GM12865 (cell line): Measurements from ENCODE around the gene ERVMER34-1.
A peak's percentile ranks its signal among the peaks of the same experiment; 100 is the strongest.

Source experiments
- DNase-seq: peaks from one replicate; pipeline ENCODE4 v3.0.0; 2010; ENCODE audit warnings: low read depth
- H3K4me3 ChIP-seq: 2 replicates; pipeline ENCODE4 v1.5.1; 2011; ENCODE audit warnings: mild to moderate bottlenecking, low read depth, low read length, control low read depth
- TF ChIP-seq, protein P1 (sequence below): IDR thresholded peaks from 2 replicates; pipeline ENCODE4 v1.5.1; 2011; ENCODE audit warnings: low read length, control low read depth, low read depth, inconsistent platforms; ENCODE audit not compliant: insufficient read depth; ENCODE audit errors: missing control alignments

ERVMER34-1 gene

GRCh38 chr4:52704133-52704532 is 47.1 kb downstream of the ERVMER34-1 start:
- DNase-seq: no peak
- no peak overlapping the region for H3K4me3 ChIP-seq
- TF ChIP-seq, protein P1, sequence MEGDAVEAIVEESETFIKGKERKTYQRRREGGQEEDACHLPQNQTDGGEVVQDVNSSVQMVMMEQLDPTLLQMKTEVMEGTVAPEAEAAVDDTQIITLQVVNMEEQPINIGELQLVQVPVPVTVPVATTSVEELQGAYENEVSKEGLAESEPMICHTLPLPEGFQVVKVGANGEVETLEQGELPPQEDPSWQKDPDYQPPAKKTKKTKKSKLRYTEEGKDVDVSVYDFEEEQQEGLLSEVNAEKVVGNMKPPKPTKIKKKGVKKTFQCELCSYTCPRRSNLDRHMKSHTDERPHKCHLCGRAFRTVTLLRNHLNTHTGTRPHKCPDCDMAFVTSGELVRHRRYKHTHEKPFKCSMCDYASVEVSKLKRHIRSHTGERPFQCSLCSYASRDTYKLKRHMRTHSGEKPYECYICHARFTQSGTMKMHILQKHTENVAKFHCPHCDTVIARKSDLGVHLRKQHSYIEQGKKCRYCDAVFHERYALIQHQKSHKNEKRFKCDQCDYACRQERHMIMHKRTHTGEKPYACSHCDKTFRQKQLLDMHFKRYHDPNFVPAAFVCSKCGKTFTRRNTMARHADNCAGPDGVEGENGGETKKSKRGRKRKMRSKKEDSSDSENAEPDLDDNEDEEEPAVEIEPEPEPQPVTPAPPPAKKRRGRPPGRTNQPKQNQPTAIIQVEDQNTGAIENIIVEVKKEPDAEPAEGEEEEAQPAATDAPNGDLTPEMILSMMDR: no peak

- peak; percentile 75 for DNase-seq
- TF ChIP-seq, protein P1: no peak
Observed at GRCh38 chr4:52701207-52701606, 50.0 kb downstream of the ERVMER34-1 start.

GRCh38 chr4:52694936-52695335 is 56.3 kb downstream of the ERVMER34-1 start:
- no peak for DNase-seq
- no peak overlapping the region for H3K4me3 ChIP-seq
- TF ChIP-seq, protein P1: no peak

More at GRCh38 chr4:52701207-52701606, 50.0 kb downstream of the ERVMER34-1 start:
- H3K4me3 ChIP-seq: no peak overlapping the region

DNA sequence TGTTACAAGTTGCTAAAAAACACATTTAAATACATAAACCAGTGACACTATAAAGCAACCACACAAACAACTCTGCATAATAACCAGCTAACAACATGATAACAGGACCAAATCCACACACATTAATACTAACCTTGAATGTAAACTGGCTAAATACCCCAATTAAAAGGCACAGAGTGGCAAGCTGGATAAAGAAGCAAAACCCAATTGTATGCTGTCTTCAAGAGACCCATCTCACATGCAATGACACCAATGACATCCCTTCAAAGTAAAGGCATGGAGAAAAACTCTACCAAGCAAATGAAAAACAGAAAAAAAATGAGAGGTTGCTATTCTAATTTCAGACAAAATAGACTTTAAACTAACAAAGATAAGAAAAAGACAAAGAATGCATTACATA is 57.7 kb downstream of the ERVMER34-1 start:
- TF ChIP-seq, protein P1: no peak
- no peak overlapping the region for H3K4me3 ChIP-seq
- no peak for DNase-seq
